ENCODE data around the gene SLC35A2. TPM values are rescaled to one million over a fixed set of nuclear protein-coding genes. Genes with fewer than 3 reads are reported as not detected.
A peak's percentile ranks its signal among the peaks of the same experiment; 100 is the strongest.

The SLC35A2 gene
- total RNA-seq, 1 experiment from 2014 or later: 18.0 TPM

- Mint-ChIP-seq H3K4me3 (peak within 1 kb of the TSS; percentile 93), H3K4me1 (peaks cover 50% of the 10 kb centered on the region), H3K9me3 (no peaks in the 10 kb centered on the region), H3K27ac (peak within 1 kb of the TSS; percentile 93), H3K36me3 (peaks cover 55% of the 10 kb centered on the region), H3K27me3 (ENCODE audit: low read depth) (no peaks in the 10 kb centered on the region)
- ChIA-PET POLR2A (interaction anchor here (0.5 kb wide), 1 partner anchor 341 kb away, joined by 3 read pairs; no protein-coding TSS in a partner anchor), CTCF (interaction anchor here (0.9 to 1.0 kb wide), 2 partner anchors 28 to 39 kb away, joined by 3 read pairs; partner anchors contain the start of gene OTUD5)
- peak; percentile 86 for ATAC-seq
- peak; percentile 90 for DNase-seq (ENCODE audit: low spot score)
- TF ChIP-seq SP1 (CRISPR knock-in tag; conservative IDR thresholded peaks at IDR 0.05) (peak; percentile 60), USF1 (CRISPR knock-in tag; IDR thresholded peaks at IDR 0.05) (peak; percentile 75; the same call in 1 of the 2 replicates), ZNF138 (CRISPR knock-in tag; conservative IDR thresholded peaks at IDR 0.05) (no peak), NFATC4 (CRISPR knock-in tag; IDR thresholded peaks at IDR 0.05) (0 out of 2 replicates have a peak, but pooled peaks have one; percentile 24), USF2 (CRISPR knock-in tag; IDR thresholded peaks at IDR 0.05) (peak; percentile 65), SMAD3 (CRISPR knock-in tag; IDR thresholded peaks at IDR 0.05; ENCODE audit: borderline replicate concordance) (peak; percentile 51; the same call in 1 of the 2 replicates), FOXJ3 (CRISPR knock-in tag; IDR thresholded peaks at IDR 0.05; ENCODE audit: borderline replicate concordance) (no peak), ZMAT4 (CRISPR knock-in tag; IDR thresholded peaks at IDR 0.05) (no peak), ARID4B (CRISPR knock-in tag; IDR thresholded peaks at IDR 0.05; ENCODE audit: borderline replicate concordance) (peak; percentile 24; the same call in 1 of the 2 replicates), NR1H2 (CRISPR knock-in tag; IDR thresholded peaks at IDR 0.05) (no peak), JUN (CRISPR knock-in tag; IDR thresholded peaks at IDR 0.05) (peak; percentile 28; the same call in 1 of the 2 replicates), NFYB (CRISPR knock-in tag; conservative IDR thresholded peaks at IDR 0.05; ENCODE audit: low read depth) (0 out of 2 replicates have a peak, but pooled peaks have one; percentile 17)
These were observed 7.3 kb upstream of the SLC35A2 start, which contains the start of gene PIM2 for GRCh38 chrX:48918643-48919340. Gene PIM2 (minus strand): TSS chrX:48919024. CDS start chrX:48918834, 190 bp downstream.

GRCh38 chrX:48918301-48918642 is 6.8 kb upstream of the SLC35A2 start:
- TF ChIP-seq NFATC4 (CRISPR knock-in tag; IDR thresholded peaks at IDR 0.05) (no peak), ZNF423 (CRISPR knock-in tag; IDR thresholded peaks at IDR 0.05) (no peak), HMGA2 (CRISPR knock-in tag; IDR thresholded peaks at IDR 0.05) (no peak), RORB (CRISPR knock-in tag; IDR thresholded peaks at IDR 0.05) (no peak), ARID4B (CRISPR knock-in tag; IDR thresholded peaks at IDR 0.05; ENCODE audit: borderline replicate concordance) (no peak), TCF7 (CRISPR knock-in tag; IDR thresholded peaks at IDR 0.05; ENCODE audit: low read depth) (no peak)
- Mint-ChIP-seq H3K36me3 (peaks cover 56% of the 10 kb centered on the region), H3K4me3 (peak overlapping the region; percentile 93), H3K27ac (peak overlapping the region; percentile 88), H3K9me3 (no peaks in the 10 kb centered on the region), H3K4me1 (peaks cover 53% of the 10 kb centered on the region), H3K27me3 (ENCODE audit: low read depth) (no peaks in the 10 kb centered on the region)
- DNase-seq (ENCODE audit: low spot score): no peak
- ATAC-seq: no peak
- CTCF ChIA-PET: no interaction called here
- POLR2A ChIA-PET: no interaction called here
